CD1c-positive myeloid dendritic cell (primary cell): Measurements from ENCODE around the gene TCEAL4.
"Not testable (repeated sequence)": the region's sequence is repeated elsewhere in the genome, so short reads cannot be mapped to it uniquely, and the experiment has no call there.

ENCODE experiments used
- DNase-seq: peaks from one replicate; pipeline ENCODE4 v3.0.0-alpha.2; 2016; ENCODE audit errors: extremely low spot score

TCEAL4 gene

GRCh38 chrX:103592295-103592694, 7.0 kb downstream of the TCEAL4 start:
- not testable (repeated sequence) for DNase-seq

DNA sequence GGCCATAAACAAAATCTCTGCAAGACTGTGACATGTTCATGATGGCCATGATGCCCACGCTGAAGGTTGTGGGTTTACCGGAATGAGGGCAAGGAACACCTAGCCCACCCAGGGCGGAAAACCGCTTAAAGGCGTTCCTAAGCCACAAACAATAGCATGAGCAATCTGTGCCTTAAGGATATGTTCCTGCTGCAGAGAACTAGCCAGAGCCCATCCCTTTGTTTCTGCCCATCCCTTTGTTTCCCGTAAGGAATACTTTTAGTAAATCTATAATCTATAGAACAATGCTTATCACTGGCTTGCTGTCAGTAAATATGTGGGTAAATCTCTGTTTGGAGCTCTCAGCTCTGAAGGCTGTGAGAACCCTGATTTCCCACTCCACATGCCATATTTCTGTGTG, 9.9 kb downstream of the TCEAL4 start:
- DNase-seq = not testable (repeated sequence)

GRCh38 chrX:103607364-103608305, 22.3 kb downstream of the TCEAL4 start, which contains the start of gene TCEAL3:
TCEAL3 (plus strand) TSS chrX:103607963; CDS start chrX:103609065, 1,102 bp downstream.
- DNase-seq = no peak

DNA sequence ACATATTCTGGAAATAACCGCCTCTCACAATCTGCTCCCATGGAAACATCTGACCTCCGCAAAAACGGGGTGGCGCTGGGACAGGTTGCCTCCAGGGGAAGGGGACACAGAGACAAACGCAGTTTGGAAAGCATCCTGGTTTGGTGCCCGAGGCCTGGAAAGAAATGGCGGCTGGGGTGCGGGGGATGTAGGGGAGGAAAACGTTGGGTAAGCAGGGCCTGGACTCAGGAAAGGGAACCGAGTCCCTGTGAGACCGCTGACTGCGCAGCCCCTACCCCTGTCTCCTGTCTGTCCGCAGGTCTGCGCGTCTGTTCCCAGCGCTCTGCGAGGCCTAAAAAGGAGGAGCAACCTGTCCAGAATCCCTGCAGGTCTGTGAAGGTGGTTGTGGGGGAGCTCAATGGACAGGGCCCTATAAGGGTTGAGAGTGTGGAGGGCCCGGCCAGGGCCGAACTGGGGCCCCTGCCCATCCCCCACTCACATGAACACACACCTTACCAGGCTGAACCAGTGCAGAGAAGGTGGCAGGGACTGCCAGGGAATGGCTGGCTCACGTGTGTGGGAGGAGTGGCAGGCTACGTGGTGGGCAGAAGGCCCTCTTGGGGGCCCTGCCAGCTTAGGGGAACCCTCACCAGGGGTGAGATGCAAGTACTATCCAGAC, 23.1 kb downstream of the TCEAL4 start:
- no peak for DNase-seq

DNA sequence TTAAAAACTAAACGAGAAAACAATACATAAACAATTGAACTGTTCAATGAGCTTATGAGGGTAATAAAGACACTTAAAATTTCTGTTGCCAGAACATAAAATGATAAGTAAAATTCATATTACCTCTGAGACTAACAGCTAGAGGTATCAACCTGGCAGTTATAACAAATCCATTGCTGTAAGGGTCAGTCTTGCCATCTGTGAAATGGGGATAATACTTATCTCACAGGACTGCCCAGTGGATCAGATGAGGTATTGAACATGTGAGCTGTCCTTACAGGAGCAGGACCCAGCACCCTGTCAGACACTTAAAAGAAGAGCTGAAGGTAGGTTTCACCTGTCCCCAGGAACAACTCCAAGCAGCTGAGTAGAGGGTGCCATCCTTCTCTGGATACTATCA, 25.0 kb downstream of the TCEAL4 start:
- DNase-seq = no peak

GRCh38 chrX:103613362-103613890, 28.1 kb downstream of the TCEAL4 start:
- DNase-seq = no peak

GRCh38 chrX:103614999-103615398, 29.7 kb downstream of the TCEAL4 start:
- no peak for DNase-seq

- DNase-seq = no peak
Measured at GRCh38 chrX:103615781-103616371, 30.6 kb downstream of the TCEAL4 start.

DNA sequence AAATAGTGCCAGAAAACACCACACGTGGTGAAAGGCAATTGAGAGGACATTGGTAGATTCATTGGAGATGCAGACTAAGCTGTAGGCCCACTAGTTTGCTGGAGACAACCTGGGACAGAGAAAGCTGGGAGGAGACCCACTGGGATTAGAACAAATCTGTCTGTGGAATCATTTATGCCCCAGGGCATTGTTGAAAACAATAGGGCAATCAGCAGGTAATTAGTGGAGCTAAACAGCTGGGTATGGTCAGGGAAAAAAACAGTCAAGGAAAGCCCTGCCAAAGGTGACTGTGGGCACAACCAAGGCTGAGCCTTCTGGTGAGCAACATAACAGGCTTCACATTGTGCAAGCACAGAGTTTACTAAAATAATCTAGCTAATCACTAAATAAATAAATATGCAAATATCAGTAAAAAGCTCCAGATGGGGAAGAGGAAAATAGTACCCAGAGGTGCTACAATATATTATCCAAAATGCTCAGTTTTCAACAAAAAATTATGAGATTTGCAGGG, 31.4 kb downstream of the TCEAL4 start:
- no peak for DNase-seq

GRCh38 chrX:103624111-103624510, 38.8 kb downstream of the TCEAL4 start:
- DNase-seq = no peak

DNA sequence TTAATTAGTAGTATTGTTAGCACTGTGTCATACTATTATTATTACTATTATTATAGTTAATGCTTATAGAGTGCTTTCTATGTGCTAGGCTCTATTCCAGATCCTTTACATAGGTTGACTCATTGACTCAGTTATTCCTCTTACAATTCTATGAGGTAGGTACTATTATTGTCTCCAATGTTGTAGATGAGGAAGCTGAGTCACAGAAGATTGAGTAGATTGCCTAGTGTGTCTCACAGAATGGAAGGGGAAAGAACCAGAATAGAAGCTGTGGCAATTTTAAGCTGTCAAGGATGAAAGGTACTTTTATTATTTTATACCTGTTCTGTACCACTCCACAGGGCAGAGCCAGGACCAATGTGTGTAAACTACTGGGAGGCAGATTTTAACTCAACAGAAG, 41.5 kb downstream of the TCEAL4 start:
- DNase-seq = no peak

GRCh38 chrX:103628386-103629317, 43.3 kb downstream of the TCEAL4 start, which contains the start of gene TCEAL1:
TCEAL1 (plus strand) TSS chrX:103628975; CDS start chrX:103629917, 942 bp downstream.
- peak; percentile 32 for DNase-seq

GRCh38 chrX:103629318-103630170, 44.2 kb downstream of the TCEAL4 start:
- peak; percentile 16 for DNase-seq

DNA sequence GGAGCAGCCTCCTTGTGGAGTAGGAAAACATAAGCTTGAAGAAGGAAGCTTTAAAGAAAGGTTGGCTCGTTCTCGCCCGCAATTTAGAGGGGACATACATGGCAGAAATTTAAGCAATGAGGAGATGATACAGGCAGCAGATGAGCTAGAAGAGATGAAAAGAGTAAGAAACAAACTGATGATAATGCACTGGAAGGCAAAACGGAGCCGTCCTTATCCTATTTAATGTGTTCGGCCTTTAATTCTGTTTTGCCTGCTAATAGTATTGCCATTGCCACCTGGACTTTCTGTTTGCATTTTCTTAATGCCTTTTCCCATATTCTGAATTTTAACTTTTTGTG, 44.8 kb downstream of the TCEAL4 start:
- DNase-seq = no peak

DNA sequence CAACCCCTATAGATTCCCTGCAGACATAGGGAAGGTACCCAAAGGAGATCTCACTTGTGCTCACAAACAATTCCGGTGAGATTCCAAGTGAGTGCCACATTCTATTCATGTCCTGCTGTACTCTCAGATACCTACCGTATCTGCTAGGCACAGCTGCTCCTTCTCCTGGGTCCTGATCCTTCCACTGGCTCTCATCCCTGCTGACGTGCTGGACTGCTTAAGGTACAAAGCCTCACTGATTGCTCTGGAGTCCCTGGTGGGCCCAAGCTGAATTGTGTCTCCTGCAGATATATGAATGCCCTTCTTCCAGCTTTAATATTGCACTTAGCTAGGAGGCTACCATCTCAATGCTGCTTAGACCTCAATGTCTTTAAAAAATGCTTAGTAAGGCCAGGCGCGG, 45.8 kb downstream of the TCEAL4 start:
- DNase-seq = no peak

GRCh38 chrX:103635436-103635835, 50.1 kb downstream of the TCEAL4 start:
- no peak for DNase-seq
